ENCODE measurements around the gene PSMB9.
A peak's percentile ranks its signal among the peaks of the same experiment; 100 is the strongest.

Gene PSMB9

DNA sequence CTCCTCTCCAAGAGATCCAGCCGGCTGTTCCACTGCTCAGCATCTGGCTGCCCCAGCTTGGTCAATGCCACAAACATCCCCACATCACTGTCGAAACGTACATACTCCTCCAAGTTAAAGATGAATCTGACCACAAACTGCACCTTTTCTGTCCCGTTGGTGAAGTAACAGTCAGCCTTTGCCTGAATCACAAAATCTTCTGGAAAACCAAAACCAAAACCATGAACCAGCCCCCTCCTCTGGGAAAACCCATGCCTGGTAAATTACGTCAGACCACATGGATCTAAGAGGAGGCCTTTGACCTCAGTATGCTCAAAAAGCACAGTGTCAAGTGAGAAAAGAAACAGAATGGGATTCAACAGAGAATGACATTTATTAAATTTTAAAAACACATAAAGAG is 38.9 kb upstream of the PSMB9 start:
- TF ChIP-seq TAF1 (IDR thresholded peaks at IDR 0.05; ENCODE audit: low read depth) (no peak), CREB1 (IDR thresholded peaks at IDR 0.05; ENCODE audit: low read depth) (no peak), YY1 (IDR thresholded peaks at IDR 0.05; ENCODE audit: low read depth) (no peak), RAD21 (IDR thresholded peaks at IDR 0.05; ENCODE audit: low read depth) (no peak), NFIC (IDR thresholded peaks at IDR 0.05) (no peak), EP300 (IDR thresholded peaks at IDR 0.05; ENCODE audit: borderline replicate concordance) (no peak), EGR1 (IDR thresholded peaks at IDR 0.05) (no peak), CEBPB (IDR thresholded peaks at IDR 0.05) (no peak), TEAD4 (IDR thresholded peaks at IDR 0.05) (no peak), TCF12 (IDR thresholded peaks at IDR 0.05; ENCODE audit: low read depth) (no peak), FOXM1 (IDR thresholded peaks at IDR 0.05; ENCODE audit: borderline replicate concordance, low read depth) (no peak), ZBTB7A (IDR thresholded peaks at IDR 0.05; ENCODE audit: low read depth) (no peak)
- TF ChIP-seq, protein P1, sequence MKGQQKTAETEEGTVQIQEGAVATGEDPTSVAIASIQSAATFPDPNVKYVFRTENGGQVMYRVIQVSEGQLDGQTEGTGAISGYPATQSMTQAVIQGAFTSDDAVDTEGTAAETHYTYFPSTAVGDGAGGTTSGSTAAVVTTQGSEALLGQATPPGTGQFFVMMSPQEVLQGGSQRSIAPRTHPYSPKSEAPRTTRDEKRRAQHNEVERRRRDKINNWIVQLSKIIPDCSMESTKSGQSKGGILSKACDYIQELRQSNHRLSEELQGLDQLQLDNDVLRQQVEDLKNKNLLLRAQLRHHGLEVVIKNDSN (IDR thresholded peaks at IDR 0.05) = no peak
- TF ChIP-seq, protein P2, sequence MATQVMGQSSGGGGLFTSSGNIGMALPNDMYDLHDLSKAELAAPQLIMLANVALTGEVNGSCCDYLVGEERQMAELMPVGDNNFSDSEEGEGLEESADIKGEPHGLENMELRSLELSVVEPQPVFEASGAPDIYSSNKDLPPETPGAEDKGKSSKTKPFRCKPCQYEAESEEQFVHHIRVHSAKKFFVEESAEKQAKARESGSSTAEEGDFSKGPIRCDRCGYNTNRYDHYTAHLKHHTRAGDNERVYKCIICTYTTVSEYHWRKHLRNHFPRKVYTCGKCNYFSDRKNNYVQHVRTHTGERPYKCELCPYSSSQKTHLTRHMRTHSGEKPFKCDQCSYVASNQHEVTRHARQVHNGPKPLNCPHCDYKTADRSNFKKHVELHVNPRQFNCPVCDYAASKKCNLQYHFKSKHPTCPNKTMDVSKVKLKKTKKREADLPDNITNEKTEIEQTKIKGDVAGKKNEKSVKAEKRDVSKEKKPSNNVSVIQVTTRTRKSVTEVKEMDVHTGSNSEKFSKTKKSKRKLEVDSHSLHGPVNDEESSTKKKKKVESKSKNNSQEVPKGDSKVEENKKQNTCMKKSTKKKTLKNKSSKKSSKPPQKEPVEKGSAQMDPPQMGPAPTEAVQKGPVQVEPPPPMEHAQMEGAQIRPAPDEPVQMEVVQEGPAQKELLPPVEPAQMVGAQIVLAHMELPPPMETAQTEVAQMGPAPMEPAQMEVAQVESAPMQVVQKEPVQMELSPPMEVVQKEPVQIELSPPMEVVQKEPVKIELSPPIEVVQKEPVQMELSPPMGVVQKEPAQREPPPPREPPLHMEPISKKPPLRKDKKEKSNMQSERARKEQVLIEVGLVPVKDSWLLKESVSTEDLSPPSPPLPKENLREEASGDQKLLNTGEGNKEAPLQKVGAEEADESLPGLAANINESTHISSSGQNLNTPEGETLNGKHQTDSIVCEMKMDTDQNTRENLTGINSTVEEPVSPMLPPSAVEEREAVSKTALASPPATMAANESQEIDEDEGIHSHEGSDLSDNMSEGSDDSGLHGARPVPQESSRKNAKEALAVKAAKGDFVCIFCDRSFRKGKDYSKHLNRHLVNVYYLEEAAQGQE (IDR thresholded peaks at IDR 0.05; ENCODE audit: low read depth) = no peak
- TF ChIP-seq, protein P3, sequence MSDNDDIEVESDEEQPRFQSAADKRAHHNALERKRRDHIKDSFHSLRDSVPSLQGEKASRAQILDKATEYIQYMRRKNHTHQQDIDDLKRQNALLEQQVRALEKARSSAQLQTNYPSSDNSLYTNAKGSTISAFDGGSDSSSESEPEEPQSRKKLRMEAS (IDR thresholded peaks at IDR 0.05) = no peak

DNA sequence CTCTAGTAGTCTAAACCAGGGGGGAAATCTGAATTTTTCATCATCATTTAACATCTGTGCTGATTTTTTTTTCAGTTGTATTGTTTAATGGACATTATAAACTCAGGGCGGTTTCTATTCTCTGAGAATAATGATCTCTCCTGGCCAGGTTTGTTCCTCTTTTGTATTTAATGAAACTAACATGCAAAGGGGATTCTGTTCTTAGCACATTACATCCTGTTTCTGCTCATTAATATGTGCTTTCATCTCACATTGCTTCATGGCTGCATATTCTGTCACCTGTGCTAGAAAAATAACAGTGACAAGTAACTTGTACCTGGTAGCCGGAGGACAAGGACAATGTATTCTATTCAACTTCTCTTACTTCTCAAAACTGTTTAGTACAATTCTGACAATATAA is 38.0 kb upstream of the PSMB9 start:
- TF ChIP-seq TEAD4 (IDR thresholded peaks at IDR 0.05) (no peak), CREB1 (IDR thresholded peaks at IDR 0.05; ENCODE audit: low read depth) (no peak), FOXM1 (IDR thresholded peaks at IDR 0.05; ENCODE audit: borderline replicate concordance, low read depth) (no peak), TAF1 (IDR thresholded peaks at IDR 0.05; ENCODE audit: low read depth) (no peak)

DNA sequence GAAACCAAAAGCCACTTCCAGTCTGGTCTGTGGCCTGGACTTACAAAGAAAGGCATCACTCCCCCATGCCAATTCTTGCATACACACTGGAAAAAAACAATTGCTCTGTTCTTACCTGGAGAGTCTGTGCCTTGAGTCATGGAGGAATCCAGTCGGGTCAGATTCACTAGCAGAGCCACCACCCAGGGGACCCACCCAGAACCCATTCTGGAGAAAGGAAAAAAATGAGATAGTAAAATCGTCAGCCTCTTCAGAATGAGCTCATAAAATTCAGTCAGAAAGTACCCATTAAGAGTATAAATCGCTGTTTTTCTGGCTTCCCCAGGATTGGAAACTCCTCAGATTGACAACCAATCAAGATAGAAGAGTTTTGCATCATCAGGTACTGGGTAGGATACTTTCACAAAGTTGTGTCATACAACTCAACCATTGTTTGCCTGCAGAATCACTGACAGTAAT is 37.2 kb upstream of the PSMB9 start, which contains the start of gene HLA-DOB:
Gene HLA-DOB (minus strand): TSS at position 257 of the 459 bp plus-strand sequence. CDS start 51 bp downstream, at position 206.
- TF ChIP-seq CREB1 (IDR thresholded peaks at IDR 0.05; ENCODE audit: low read depth) (0 out of 2 replicates have a peak, but pooled peaks have one; percentile 12), CEBPB (IDR thresholded peaks at IDR 0.05) (no peak)

DNA sequence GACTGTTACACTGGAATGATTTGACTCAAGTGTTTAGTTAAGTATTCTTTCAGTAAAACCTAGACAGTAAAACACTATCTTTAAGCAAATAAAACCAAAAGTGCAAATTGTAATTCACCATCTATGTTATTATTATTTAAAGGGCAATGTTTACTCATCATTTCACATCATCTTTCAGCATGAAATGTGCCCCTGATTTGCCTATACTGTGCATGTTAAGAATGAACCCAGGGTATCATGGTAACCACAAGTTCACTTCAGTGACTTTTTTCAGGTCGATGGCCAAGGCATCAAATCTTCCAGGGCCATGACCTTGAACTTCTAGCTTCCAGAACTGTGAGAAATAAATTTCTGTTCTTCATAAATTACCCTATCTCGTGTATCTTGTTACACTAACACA is 35.1 kb upstream of the PSMB9 start:
- TF ChIP-seq, protein P2 (IDR thresholded peaks at IDR 0.05; ENCODE audit: low read depth) = no peak
- no peak for TF ChIP-seq FOXM1 (IDR thresholded peaks at IDR 0.05; ENCODE audit: borderline replicate concordance, low read depth)
- TF ChIP-seq, protein P3 (IDR thresholded peaks at IDR 0.05) = no peak
- TF ChIP-seq CREB1 (IDR thresholded peaks at IDR 0.05; ENCODE audit: low read depth) = no peak
- TF ChIP-seq, protein P1 (IDR thresholded peaks at IDR 0.05) = no peak
- no peak for TF ChIP-seq EP300 (IDR thresholded peaks at IDR 0.05; ENCODE audit: borderline replicate concordance)
- TF ChIP-seq RAD21 (IDR thresholded peaks at IDR 0.05; ENCODE audit: low read depth) = no peak
- TF ChIP-seq TAF1 (IDR thresholded peaks at IDR 0.05; ENCODE audit: low read depth) = no peak
- no peak for TF ChIP-seq YY1 (IDR thresholded peaks at IDR 0.05; ENCODE audit: low read depth)
- TF ChIP-seq EGR1 (IDR thresholded peaks at IDR 0.05) = no peak
- TF ChIP-seq TEAD4 (IDR thresholded peaks at IDR 0.05) = no peak
- TF ChIP-seq TCF12 (IDR thresholded peaks at IDR 0.05; ENCODE audit: low read depth) = no peak
- no peak for TF ChIP-seq ZBTB7A (IDR thresholded peaks at IDR 0.05; ENCODE audit: low read depth)

DNA sequence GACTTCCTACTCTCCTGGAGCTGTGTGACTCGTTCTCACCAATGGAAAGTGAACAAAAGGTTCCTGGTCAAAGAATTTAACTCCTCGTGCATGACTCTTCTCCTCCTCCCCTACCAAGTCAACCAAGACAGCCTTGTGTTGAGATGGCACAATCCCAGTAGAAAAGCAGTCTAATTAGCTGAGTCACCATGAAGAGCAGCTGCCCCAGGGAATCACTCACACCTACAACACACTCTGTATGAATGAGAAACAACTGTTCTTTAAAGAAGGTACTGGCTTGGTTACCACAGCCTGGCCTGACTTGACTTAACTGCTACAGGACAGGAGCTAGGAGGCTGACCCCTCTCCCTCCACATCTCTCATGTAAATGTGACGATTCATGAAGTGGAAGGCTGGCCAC is 34.3 kb upstream of the PSMB9 start:
- TF ChIP-seq EP300 (IDR thresholded peaks at IDR 0.05; ENCODE audit: borderline replicate concordance) = no peak
- no peak for TF ChIP-seq YY1 (IDR thresholded peaks at IDR 0.05; ENCODE audit: low read depth)
- TF ChIP-seq CREB1 (IDR thresholded peaks at IDR 0.05; ENCODE audit: low read depth) = no peak
- no peak for TF ChIP-seq RAD21 (IDR thresholded peaks at IDR 0.05; ENCODE audit: low read depth)
- no peak for TF ChIP-seq TCF12 (IDR thresholded peaks at IDR 0.05; ENCODE audit: low read depth)
- no peak for TF ChIP-seq NFIC (IDR thresholded peaks at IDR 0.05)
- TF ChIP-seq TAF1 (IDR thresholded peaks at IDR 0.05; ENCODE audit: low read depth) = no peak
- TF ChIP-seq ZBTB7A (IDR thresholded peaks at IDR 0.05; ENCODE audit: low read depth) = no peak
- TF ChIP-seq TEAD4 (IDR thresholded peaks at IDR 0.05) = no peak
- TF ChIP-seq, protein P2 (IDR thresholded peaks at IDR 0.05; ENCODE audit: low read depth) = no peak
- no peak for TF ChIP-seq EGR1 (IDR thresholded peaks at IDR 0.05)
- TF ChIP-seq FOXM1 (IDR thresholded peaks at IDR 0.05; ENCODE audit: borderline replicate concordance, low read depth) = no peak
- TF ChIP-seq, protein P3 (IDR thresholded peaks at IDR 0.05) = no peak
- TF ChIP-seq, protein P1 (IDR thresholded peaks at IDR 0.05) = no peak
- TF ChIP-seq CEBPB (IDR thresholded peaks at IDR 0.05) = no peak
